Measurements from ENCODE around the gene KAT8. TPM values are rescaled to one million over a fixed set of nuclear protein-coding genes. Genes with fewer than 3 reads are reported as not detected.

KAT8 gene
- total RNA-seq, 4 donors from 2014 or later = 63.0 to 101 (median 77.8) TPM

DNA sequence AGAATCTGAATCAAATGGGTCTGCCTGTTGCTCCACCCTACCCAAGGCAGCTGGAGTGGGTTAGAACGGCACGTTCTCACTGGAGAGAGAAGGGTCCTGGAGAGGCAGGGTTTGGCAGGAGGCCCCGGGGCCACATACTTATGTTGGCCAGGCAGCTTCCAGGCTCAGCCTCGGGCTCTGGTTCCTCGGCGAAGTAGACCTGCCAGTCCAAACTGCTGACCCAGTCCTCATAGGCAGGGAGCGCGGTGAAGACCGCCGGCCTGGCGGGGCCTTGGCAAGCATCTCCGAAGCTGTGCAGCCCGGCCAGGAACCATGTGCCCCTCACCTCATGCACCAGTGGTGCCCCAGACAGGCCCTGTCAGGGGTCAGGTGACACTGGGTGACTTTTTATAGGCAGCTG, 33.5 kb upstream of the KAT8 start:
- intact Hi-C loops (cut with DNase I; ENCODE audit: low total_unique reads) = no loop called here
- Histone ChIP-seq H3K27me3 (no peaks in the 10 kb centered on the region), H3K36me3 (no peaks in the 10 kb centered on the region), H3K9me3 (no peaks in the 10 kb centered on the region), H3K27ac (no peak overlapping the region), H3K4me3 (no peak overlapping the region), H3K4me1 (no peaks in the 10 kb centered on the region)
- no peak for DNase-seq
- TF ChIP-seq POLR2A (IDR thresholded peaks at IDR 0.05) = no peak
- TF ChIP-seq, protein P1, sequence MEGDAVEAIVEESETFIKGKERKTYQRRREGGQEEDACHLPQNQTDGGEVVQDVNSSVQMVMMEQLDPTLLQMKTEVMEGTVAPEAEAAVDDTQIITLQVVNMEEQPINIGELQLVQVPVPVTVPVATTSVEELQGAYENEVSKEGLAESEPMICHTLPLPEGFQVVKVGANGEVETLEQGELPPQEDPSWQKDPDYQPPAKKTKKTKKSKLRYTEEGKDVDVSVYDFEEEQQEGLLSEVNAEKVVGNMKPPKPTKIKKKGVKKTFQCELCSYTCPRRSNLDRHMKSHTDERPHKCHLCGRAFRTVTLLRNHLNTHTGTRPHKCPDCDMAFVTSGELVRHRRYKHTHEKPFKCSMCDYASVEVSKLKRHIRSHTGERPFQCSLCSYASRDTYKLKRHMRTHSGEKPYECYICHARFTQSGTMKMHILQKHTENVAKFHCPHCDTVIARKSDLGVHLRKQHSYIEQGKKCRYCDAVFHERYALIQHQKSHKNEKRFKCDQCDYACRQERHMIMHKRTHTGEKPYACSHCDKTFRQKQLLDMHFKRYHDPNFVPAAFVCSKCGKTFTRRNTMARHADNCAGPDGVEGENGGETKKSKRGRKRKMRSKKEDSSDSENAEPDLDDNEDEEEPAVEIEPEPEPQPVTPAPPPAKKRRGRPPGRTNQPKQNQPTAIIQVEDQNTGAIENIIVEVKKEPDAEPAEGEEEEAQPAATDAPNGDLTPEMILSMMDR (IDR thresholded peaks at IDR 0.05) = no peak

DNA sequence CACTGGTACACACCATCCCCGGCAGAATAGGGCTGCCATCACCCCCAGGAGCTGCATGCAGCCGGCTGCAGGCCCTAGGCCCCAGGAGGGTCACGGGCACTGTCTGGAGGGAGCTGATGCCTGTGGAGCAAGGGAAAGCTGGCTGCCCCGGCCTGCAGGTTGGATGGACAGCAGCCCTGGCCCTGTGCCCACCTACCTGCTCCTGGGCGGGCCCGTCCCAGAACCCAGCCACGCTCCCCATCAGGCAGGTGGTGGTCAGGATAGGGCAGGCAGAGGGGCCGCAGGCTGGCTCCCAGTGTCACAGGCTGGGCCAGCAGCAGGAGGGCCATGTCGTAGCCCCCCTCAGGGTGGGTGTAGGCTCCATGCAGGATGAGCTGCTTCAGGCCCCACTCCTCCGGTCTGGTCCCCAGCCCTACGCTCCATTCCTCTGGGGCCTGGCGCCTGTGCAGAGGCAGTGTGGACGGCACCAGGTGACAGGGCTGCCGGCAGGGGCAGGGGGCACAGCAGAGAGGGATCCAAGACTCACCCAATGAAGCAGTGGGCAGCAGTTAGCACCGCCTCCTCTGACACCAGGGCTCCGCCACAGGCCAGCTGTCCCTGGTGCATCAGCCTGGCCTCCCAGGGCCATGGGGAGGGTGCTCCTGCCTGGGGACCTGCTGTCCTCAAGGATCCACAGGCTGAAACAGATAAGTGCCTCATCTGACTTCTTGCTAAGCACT, 32.7 kb upstream of the KAT8 start:
- H3K4me1 ChIP-seq = no peaks in the 10 kb centered on the region
- no peaks in the 10 kb centered on the region for H3K9me3 ChIP-seq
- H3K4me3 ChIP-seq = no peak overlapping the region
- no peak for DNase-seq
- intact Hi-C loops (cut with DNase I; ENCODE audit: low total_unique reads) = no loop called here
- H3K27me3 ChIP-seq = no peaks in the 10 kb centered on the region
- TF ChIP-seq POLR2A (IDR thresholded peaks at IDR 0.05) = no peak
- TF ChIP-seq, protein P1 (IDR thresholded peaks at IDR 0.05) = no peak
- H3K27ac ChIP-seq = no peak overlapping the region
- no peaks in the 10 kb centered on the region for H3K36me3 ChIP-seq

DNA sequence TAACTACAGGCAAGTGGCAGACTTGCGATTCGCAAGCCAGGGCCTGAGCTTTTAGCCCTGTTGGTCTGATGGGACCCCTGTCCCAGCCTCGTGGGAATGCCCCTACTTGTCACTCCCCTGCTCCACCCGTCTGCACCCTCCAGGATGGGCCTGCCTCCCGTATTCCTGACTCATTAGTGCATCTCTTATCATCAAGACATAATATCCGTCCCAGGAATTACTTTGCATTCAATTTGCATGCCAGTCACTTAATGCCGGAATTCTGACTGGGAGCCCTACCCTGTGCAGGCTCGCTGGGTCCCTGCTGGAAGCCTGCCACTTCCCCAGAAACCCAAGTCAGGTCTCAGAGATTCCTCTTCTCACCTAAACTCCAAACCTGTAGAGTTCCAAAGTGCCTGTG, 32.1 kb upstream of the KAT8 start:
- intact Hi-C loops (cut with DNase I; ENCODE audit: low total_unique reads) = no loop called here

DNA sequence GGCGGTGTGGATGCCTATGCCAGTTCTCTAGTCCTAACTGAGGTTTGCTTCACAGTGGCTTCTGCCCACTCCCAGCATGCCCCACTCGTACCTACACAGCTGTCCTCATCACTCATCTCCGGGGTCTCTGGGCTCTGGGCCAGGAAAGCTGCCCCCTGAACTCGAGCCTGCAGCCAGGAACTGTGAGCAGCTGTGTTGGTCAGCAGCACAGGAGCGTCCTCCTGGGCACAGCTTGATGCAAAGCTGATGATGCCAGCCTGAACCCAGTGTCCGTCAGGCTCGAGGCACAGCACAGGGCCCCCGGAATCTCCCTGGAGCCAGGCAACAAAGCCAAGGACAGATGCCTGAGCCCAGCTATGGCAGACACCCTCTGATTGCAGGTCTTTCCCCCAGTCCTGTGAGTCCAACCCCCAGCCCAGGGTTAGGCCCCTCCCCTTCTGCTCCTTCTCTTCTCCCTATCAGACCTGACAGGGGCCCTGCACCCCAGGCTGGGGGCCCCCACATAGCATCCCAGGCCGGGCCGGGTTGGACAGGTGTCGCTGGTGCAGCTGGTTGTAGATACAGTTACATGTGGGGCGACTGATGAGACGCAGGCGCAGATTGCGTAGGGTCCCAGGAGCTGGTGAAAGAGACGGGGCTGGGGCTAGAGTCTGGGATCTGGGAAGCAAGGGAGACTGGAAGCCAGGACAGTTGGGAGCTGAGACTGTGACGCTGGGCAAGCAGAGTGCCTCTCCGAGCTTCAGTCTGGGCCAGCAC, 31.4 kb upstream of the KAT8 start:
- Histone ChIP-seq H3K27ac (no peak overlapping the region), H3K36me3 (no peaks in the 10 kb centered on the region), H3K4me1 (no peaks in the 10 kb centered on the region), H3K4me3 (no peak overlapping the region), H3K27me3 (no peaks in the 10 kb centered on the region), H3K9me3 (no peaks in the 10 kb centered on the region)
- intact Hi-C loops (cut with DNase I; ENCODE audit: low total_unique reads) = no loop called here
- no peak for DNase-seq
- TF ChIP-seq, protein P1 (IDR thresholded peaks at IDR 0.05) = no peak
- TF ChIP-seq POLR2A (IDR thresholded peaks at IDR 0.05) = no peak

More for the DNA sequence above, 32.1 kb upstream of the KAT8 start:
- H3K27me3 ChIP-seq = no peaks in the 10 kb centered on the region
- no peak overlapping the region for H3K27ac ChIP-seq
- H3K36me3 ChIP-seq = no peaks in the 10 kb centered on the region
- no peaks in the 10 kb centered on the region for H3K9me3 ChIP-seq
- no peak overlapping the region for H3K4me3 ChIP-seq
- DNase-seq = no peak
- no peak for TF ChIP-seq POLR2A (IDR thresholded peaks at IDR 0.05)
- TF ChIP-seq, protein P1 (IDR thresholded peaks at IDR 0.05) = no peak
- H3K4me1 ChIP-seq = no peaks in the 10 kb centered on the region

DNA sequence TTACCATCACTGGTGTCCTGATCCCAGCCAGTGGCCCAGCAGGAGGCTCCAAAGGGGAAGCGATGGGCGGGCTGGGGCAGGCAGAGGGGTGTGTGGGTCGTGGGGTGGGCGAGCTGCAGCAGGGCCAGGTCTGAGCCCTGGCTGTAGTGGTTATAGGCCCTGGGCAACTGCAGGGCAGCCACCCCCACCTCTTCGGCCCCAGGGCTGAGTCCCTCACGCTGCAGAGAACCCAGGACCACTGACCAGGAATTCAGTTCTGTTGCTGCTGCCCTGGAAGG, 30.9 kb upstream of the KAT8 start:
- H3K9me3 ChIP-seq = no peaks in the 10 kb centered on the region
- no peak overlapping the region for H3K4me3 ChIP-seq
- no peak for TF ChIP-seq POLR2A (IDR thresholded peaks at IDR 0.05)
- TF ChIP-seq, protein P1 (IDR thresholded peaks at IDR 0.05) = no peak
- H3K27me3 ChIP-seq = no peaks in the 10 kb centered on the region
- no peak for DNase-seq
- H3K4me1 ChIP-seq = no peaks in the 10 kb centered on the region
- H3K27ac ChIP-seq = no peak overlapping the region
- intact Hi-C loops (cut with DNase I; ENCODE audit: low total_unique reads) = no loop called here
- H3K36me3 ChIP-seq = no peaks in the 10 kb centered on the region

Data from uterus (tissue), 4 donors.